ENCODE results near the gene AHNAK2.
"Not testable (repeated sequence)": the region's sequence is repeated elsewhere in the genome, so short reads cannot be mapped to it uniquely, and the experiment has no call there.

AHNAK2 gene

DNA sequence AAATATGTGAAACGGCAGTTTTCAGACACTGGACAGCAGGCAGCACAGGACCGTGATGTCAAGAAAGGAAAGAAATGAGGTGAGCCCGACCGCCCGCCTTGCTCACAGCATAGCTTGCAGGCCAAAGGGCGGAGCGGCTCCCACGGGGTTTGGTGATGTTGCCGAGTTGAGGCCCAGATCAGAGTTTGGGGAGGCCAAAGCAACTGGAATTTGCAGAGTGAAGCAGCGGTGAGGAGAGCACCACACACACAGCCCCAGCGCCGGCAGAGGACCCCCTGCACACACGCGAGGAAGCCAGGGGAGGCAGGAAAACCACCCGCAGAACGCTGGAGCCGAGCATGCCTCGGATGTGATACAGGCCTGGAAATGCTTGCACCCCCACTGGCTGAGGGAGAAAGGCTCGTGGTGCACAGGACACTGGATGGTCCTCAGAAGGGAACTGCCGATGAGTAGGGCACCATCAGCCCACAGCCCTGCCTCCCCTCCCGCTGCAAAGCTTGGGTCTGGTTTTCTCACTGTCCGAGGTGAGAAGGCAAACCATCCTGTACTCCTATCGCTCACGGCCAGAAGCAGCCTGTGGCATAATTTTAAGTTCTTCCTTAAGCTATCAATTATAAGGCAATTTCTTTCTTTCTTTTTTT lies 79.2 kb downstream of the AHNAK2 start:
- no peak for DNase-seq (ENCODE audit: low read depth, low spot score)

DNA sequence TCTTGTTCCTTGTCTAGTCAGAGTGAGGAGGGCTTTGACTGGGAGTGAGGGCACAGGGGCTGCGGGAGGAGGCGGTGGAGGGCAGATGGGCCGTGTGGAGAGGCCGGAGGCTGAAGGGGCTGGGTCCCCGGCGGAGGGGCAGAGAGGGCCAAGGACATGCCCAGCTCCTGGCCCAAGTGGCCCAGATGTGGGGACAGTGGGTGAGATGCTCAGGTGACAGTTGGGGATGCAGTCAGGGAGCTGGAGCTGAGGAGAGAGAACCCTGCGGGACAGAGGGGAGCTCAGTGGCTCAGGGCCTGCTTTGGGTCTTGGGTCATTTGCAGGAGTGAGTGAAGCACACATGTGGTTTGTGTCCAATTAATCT lies 80.0 kb downstream of the AHNAK2 start:
- DNase-seq (ENCODE audit: low read depth, low spot score): no peak

DNA sequence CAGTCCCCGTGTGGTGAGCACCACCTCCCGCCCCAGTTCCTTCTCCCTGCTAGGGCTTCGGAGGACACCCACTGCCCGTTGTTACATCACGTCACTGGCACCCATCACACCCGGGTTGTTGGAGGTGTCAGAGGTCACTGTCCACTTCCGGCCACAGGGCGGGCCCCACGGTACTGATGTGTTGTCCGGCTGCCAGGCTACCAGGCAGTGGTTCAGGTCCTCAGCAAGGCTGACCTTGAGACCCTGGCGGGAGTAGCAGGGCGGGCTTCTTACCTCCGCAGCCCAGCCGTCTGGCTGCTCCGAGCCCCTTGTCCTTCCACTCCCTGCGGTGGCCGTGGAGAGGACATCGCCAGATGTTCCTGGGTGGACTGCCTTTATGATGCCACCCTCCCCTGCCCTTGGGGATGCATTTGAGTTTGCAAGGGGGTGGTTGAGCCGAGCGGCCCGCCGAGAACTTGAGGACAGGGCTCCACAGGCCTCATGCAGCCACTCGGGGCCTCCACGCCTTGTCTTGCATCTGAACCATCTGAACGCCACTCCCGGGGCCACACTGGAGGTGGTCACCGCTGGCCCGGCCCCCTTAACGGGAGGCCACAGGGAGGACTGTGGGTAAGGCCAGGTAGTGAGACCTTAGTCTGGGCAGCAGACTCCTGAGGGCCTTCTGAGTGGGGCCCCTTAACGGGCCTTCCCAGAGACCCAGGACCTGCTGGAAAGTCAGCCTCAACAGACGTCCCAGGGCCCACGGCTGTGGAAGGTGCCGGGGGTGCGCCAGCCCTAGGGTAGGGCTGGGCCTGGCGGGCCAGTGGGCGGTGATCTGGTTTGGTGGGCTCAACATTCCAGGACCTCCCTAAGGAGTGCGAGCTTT lies 80.6 kb downstream of the AHNAK2 start:
- no peak for DNase-seq (ENCODE audit: low read depth, low spot score)

DNA sequence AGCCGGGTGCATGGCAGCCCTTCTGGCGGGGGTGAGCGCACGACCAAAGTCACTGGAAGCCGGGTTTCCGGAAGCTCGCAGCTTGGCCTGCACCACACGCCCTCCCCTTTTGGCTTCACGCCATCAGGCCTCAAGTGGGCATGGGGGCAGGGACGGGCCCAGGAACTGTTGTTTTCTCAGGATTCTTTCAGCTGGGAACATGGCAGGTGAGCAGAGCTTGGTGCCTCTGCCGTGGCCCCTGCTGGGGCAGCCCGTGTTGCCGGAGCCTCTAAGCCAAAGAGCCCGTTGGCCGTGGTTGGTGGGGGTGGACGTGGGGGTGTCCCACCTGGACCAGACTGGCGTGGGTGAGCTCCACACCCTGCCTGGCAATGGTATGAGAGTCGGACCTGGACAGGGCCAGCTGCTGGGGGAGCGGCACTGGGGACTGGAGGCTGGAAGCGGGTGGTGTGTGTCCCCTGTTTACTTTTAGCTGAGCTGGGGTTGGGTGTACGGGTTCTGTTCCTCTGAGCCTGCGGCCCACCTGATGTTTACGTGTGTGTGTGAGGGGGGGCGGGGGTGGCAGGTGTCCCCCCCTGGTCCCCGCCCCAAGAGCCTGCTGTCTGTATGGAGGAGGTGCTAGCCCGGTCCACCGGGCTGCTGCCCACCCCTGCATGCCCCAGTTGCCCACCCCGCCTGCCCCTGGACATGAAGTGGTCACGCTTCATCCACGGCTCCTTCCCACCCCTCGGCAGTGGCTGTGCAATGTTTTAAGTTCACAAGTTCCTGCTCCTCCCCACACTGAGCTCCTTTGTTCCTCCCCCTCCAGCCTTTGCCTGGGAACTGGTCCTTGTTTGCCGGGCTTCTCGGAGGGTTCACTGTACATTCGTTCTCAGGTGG lies 82.2 kb downstream of the AHNAK2 start:
- DNase-seq (ENCODE audit: low read depth, low spot score): peak; percentile 33

DNA sequence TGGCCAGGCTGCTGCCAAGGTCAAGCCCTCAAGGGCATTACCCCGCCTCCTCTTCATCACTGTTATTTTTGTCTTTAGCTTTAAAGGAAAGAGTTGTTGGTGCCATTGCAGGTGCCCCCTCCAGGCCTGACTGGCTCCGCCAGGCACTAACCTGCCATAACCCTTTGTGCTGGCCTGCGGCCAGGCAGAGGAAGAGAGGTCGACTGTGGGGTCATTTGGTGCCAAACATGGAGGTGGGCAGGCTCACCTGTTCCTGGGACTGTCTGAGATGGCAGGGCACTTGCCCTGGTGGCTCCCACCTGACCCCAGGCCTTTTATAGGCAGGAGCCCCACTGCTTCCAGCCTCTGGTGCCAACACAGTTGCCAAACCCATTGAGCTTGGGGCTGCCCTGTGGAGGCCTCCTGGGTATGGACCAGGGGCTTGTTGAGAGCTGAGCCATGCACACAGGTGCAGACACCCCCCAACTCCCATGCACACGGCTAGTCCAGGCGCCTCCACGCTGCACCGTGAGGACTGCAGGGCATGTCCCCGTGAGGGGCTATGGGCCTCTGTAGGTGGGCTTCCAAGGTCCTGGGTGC lies 82.9 kb downstream of the AHNAK2 start:
- DNase-seq (ENCODE audit: low read depth, low spot score): no peak

DNA sequence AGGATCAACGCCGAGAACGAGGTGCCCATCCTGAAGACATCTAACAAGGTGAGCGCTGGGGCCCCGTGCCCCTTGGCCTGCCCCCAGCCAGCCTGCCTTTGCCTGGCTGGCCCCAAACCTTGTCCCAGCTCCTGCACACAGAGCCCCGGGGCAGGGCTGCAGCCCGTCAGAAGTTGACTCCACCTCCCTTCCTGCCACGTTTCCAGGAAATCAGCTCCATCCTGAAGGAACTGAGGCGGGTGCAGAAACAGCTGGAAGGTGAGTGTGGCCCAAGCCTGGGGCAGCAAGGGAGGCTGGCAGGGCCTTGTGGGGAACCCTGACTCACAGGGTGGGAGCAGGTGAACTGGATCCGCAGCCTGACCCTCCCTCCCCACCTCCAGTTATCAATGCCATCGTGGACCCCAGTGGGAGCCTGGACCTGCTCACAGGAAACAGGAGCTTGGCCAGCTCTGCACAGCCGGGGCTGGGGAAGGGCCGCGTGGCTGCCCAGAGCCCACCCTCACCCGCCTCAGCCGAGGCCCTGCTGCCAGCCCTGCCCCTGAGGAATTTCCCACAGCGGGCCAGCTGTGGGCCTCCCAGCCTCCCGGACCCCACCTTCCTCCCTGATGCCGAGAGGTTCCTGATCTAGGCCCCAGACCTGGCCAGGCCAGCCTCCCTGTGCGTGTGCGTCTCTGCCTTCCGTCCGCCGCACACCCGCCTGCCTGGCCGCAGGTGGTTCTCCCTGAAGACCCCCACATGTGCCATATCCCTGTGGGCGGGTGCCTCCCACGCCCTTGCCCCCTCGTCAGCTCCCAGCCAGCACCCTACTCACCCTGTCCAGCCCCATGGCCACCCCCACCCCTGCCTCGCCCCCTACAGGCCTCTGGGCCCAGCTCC lies 83.6 kb downstream of the AHNAK2 start:
- DNase-seq (ENCODE audit: low read depth, low spot score): no peak

DNA sequence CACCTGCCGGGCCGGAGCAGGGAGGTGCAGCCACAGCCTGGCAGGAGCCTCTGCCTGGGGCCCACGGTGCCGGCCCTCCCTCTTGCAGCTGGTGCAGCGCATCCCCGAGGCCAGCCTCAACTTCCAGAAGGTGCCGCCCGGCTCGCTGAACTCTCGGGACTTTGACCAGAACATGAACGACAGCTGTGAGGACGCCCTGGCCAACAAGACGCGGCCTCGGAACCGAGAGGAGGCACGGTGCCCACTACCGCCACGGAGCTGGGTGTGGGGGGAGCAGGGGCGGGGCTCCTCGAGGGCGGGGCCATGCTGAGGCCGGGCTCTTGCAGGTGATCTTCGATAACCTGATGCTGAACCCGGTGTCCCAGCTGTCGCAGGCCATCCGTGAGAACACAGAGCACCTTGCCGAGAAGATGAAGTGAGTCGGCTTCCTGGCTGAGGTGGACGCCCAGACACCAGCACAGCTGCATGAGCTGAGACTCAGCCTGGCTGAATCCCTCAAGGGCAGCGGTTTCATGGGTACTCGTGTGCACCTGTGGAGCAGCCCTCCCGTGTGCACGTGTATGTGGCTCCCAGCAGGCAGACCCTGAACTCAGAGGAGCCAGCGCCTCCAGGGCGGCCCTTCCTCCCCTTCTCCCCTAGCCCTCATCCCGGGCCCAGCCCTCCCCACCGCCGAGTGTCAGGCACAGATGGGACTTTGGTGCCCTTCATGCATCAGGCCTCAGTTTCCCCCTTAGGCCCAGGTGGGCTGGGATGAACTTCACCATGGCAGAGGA lies 84.6 kb downstream of the AHNAK2 start:
- DNase-seq (ENCODE audit: low read depth, low spot score): no peak

DNA sequence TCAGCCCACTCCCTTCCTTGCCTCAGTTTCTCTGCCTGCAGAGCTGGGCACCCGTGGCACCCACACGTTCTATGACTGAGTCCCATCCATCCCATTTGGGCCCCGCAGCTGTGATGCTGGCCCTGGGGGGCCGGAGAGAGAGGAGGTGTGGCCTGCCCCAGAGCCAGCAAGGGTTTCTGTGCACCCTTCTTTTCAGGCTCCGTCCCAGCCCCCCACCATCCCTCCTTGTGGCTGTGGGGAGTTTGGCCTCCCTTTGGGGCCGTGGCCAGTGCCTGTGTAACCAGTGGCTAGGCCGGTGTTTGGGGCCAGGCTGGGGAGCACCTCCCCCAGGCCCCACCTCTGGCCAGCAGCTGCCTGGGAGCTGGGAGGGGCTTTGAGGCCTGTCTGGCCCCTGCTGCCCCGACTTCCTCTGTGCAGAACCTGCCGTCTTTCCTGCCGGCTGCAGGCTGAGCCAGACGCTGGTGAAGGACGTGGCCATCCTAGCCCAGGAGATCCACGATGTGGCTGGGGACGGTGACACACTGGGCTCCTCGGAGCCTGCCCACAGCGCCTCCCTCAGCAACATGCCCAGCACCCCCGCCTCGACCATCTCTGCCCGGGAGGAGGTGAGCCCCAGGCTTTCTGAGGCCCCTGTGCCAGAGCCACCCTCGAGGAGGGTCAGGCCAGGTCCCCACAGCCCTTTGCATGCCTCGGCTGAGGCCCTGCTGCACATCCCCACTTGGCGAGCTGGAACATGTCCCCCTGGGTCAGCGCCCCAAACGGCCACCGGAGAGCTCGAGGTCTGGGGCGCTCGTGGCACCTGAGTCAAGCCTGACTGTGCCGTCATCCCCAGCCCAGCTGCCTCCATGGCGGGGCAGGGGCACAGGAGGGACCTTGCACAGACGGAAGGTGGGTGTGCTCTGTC lies 85.4 kb downstream of the AHNAK2 start:
- DNase-seq (ENCODE audit: low read depth, low spot score): no peak

DNA sequence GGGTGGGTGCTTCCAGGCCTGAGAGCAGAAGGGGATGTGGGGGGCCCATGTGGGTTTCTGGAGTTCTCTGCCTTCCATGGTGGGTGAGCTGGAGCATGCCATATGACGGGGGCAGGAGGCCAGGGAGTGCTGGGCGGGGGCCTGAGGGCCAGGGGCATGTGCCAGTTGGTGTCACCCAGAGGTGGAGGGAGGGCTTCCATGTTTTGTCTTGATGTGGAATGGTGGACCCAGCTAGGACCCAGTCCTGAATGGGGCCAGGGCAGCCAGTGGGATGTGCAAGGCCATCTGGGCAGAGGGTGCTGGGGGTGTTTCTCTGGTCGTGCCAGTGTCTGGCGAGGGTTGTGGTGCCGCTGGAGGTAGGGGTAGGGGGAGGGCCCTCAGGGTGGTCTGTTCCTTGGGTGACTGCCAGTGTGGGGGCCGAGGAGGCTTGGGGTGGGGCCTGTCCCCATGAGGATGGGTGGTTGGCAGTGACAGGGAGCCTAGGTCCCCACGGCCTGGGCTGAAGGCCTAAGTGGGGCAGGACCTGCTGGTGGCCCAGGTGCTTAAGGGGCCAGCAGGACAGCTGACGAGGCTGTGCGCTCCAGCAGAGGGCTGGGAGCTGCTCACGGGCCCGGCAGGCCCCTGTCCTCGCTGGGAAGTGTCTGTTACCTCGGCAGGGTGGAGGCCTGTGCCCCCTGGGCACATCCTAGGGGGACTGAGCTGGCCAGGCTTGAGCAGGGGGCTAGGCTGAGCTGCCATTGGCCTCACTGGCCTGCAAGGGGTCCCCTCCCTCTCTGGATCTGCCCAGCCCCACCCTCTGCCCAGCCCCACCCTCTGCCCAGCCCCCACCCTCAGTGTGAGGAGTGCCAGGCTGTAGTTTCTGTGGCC lies 86.3 kb downstream of the AHNAK2 start:
- DNase-seq (ENCODE audit: low read depth, low spot score): no peak

DNA sequence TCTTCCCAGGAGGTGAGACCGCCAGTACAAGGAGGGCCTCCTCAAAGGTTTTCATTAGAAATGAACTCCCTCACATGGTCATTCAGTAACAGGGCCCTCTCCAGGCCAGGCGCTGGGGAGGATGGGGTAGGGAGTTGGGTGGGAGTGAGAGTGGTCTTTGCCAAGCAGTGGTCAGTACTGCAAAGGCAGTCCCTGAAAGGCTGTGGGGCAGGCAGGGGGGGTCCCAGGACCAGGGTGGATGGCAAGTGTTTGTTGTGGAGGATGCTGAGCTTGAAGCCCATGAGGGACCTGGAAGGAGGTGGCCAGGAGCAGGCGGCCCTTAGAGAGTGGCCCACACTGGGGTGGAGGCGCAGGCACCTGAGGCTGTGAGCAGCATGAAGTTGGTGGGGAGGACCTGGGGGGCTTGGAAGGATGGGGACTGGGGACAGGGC lies 87.0 kb downstream of the AHNAK2 start:
- no peak for DNase-seq (ENCODE audit: low read depth, low spot score)

DNA sequence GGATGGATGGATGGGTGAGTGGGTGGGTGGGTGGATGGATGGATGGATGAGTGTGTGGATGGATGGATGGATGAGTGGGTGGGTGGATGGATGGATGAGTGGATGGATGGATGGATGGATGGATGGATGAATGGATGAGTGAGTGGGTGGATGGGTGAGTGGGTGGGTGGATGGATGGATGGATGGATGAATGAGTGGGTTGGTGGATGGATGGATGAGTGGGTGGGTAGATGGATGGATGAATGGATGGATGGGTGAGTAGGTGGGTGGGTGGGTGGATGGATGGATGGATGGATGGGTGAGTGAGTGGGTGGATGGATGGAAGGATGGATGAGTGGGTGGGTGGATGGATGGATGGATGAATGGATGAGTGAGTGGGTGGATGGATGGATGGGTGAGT lies 87.9 kb downstream of the AHNAK2 start:
- not testable (repeated sequence) for DNase-seq (ENCODE audit: low read depth, low spot score)

DNA sequence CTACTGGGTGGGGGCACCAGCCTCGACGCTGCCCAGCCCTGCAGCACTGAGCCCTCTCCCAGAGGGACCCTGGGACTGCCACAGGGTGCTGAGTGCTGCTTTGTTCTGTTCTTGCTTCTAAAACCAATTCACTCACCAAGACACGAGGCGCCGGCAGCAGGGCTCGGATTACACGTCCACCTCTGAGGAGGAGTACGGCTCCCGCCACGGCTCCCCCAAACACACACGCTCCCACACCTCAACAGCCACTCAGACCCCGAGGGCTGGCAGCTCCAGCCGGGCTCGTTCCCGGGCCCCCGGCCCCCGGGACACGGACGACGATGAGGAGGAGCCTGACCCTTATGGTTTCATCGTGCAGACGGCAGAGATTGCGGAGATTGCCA lies 88.8 kb downstream of the AHNAK2 start:
- DNase-seq (ENCODE audit: low read depth, low spot score): no peak

DNA sequence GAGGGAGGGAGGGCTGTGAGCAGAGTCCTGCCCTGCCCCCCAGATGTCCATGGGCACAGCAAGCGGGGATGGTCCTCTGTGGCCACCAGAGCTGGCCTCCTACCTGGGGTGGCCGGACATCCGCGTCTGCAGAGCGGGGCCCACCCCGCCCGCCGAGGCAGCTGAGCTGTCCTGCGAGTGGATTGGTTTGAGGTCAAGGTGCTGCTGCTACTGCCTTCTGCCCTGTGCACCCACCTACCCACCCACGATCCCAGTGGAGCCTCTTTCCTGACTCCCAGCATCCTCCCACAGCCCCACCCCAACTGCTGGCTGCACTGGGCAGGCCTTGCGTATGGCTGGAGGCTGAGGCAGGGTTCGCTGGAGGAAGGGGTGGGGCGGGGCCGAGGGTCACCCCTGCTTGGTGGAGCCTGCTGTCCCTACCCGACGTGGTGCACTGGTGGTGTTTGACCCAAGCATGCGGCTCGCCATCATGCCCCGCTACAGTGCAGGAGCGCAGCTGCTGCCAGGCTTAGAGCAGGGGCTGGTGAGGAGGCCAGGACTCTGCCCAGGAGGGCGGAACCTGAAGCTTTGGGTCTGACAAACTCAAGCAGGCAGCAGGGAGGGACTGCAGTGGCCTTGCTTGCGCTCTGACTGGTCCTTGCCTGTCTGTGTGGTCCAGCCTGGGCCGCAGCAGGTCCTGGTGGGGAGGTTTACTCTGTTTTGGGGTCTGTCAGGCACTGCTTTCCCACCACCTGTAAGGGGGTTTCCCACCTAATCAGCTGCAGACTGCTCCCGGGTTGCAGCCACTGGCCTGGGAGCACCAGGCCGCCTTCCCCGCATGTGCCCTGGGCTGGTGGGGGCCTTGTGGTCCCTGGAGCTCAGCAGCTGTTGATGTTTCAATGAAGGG lies 89.4 kb downstream of the AHNAK2 start:
- no peak for DNase-seq (ENCODE audit: low read depth, low spot score)

DNA sequence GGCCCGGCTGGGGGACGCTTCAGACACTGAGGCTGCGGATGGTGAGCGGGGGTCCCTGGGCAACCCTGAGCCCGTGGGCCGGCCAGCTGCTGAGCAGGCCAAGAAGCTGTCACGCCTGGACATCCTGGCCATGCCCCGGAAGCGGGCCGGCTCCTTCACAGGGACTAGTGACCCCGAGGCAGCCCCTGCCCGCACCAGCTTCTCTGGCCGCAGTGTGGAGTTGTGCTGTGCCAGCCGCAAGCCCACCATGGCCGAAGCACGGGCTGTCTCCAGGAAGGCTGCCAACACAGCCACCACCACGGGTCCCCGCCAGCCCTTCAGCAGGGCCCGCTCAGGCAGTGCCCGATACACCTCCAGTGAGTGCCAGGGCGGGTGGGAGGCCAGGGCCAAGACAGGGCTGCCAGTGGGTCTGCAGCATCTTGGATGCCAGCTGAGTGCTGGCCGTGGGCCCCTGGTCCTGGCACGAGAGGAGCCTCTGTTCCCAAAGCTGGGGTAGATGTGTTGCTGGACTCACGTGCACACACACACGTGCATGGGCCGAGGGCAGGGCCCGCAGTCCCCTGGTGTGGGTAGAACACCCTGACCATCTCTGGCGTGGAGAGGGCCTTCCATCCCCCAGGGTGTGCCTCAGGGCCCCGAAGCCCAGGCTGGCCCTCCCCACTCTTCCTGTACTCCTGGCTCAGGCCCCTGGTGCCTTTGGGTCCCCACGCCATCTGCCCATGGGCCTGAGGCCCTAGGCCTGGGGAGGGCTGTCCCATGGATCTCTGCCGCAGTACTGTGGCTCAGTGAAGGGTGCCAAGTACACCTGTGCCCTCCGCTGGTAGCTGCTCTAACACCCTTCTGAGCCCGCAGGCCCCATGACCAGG lies 90.3 kb downstream of the AHNAK2 start:
- no peak for DNase-seq (ENCODE audit: low read depth, low spot score)

All from astrocyte of the hippocampus (primary cell).